Measurements from ENCODE around the gene KCNH4.

- no peak for TF ChIP-seq CTCF (IDR thresholded peaks at IDR 0.05)
- no peak for TF ChIP-seq EZH2phosphoT487 (IDR thresholded peaks at IDR 0.05)
Observed at GRCh38 chr17:42187833-42188232, 6.9 kb upstream of the KCNH4 start.
